ENCODE measurements around the gene AFG1L.

- no peak for TF ChIP-seq CTCF (conservative IDR thresholded peaks at IDR 0.05; ENCODE audit: low read depth in 2 of 2)
- TF ChIP-seq EZH2phosphoT487 (IDR thresholded peaks at IDR 0.05; ENCODE audit: unreplicated experiment), result no peak
- TF ChIP-seq EZH2 (IDR thresholded peaks at IDR 0.05; ENCODE audit: low read depth, unreplicated experiment), result no peak
- TF ChIP-seq, protein P1, sequence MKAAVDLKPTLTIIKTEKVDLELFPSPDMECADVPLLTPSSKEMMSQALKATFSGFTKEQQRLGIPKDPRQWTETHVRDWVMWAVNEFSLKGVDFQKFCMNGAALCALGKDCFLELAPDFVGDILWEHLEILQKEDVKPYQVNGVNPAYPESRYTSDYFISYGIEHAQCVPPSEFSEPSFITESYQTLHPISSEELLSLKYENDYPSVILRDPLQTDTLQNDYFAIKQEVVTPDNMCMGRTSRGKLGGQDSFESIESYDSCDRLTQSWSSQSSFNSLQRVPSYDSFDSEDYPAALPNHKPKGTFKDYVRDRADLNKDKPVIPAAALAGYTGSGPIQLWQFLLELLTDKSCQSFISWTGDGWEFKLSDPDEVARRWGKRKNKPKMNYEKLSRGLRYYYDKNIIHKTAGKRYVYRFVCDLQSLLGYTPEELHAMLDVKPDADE (IDR thresholded peaks at IDR 0.05), result no peak
- TF ChIP-seq REST (IDR thresholded peaks at IDR 0.05; ENCODE audit: unreplicated experiment), result no peak
- TF ChIP-seq CREB1 (CRISPR knock-in tag; IDR thresholded peaks at IDR 0.05; ENCODE audit: low read depth), result no peak
- TF ChIP-seq POLR2AphosphoS5 (IDR thresholded peaks at IDR 0.05; ENCODE audit: low read depth), result no peak
- no peak for TF ChIP-seq NANOG (IDR thresholded peaks at IDR 0.05; ENCODE audit: borderline replicate concordance)
- no peak for TF ChIP-seq STAT1 (IDR thresholded peaks at IDR 0.05; ENCODE audit: unreplicated experiment)
- TF ChIP-seq ZNF114 (CRISPR knock-in tag; IDR thresholded peaks at IDR 0.05), result no peak
Measured at GRCh38 chr6:108464418-108465097, 169.7 kb downstream of the AFG1L start.

Measured in GM23338 (cell line).